AG20443 (cell line): ENCODE measurements around the gene TK2.
A peak's percentile ranks its signal among the peaks of the same experiment; 100 is the strongest.

Experiments used
- DNase-seq: peaks from one replicate; pipeline ENCODE4 v3.0.0; 2012; ENCODE audit warnings: low spot score, mixed read lengths

Gene TK2

DNA sequence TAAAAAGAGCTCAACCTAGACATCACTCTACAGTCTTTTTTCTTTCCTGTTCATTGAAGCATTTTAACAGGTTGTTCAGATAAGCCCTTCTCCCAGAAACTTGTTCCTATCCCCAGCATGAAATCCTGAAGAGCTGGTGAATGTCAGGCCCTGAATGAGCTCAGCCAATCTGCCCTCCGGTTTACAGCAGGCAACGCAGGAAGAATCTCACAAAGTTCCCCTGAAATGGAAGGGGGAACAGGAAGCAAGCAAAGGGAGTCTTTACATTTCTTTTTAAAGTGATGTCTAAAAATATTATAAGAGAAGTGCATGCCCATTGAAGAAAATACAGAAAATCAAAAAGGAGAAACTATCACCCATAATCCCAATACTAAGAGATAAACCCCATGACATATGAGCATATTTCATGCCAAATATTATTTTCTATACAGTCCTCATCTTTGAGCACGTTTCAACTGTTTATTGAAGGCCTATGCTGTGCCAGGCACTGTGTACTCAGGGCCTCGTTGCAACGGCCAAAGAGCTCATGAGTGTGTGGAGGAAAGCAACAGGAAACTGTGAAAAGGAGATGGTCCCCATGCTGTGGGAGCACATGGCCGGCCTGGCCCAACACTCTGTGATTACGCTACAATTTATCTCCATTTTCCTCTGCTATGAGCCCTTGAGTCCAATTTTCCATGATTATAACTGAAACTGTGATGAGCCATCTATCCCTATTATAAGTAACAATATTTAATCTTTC, 5.7 kb downstream of the TK2 start:
- no peak for DNase-seq

GRCh38 chr16:66543541-66543940, 6.4 kb downstream of the TK2 start:
- no peak for DNase-seq

DNA sequence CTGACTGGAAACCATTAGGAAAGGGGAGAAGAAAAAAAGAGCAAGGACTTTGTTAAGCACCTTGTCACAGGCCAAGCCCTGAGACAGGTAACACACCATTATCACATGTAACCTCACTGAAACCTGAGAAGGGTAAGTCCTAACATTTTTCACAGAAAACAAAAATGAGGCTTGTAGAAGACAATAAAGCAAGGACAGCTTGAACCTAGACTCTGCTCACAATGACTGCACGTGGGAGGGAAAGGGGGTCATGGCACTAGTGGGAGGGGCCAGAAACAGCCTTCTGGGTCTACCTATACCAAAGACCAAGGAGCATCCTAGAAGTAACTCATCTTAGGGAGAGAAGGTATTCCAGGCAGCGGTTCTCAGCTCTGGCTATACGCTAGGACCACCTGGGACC, 7.5 kb downstream of the TK2 start:
- no peak for DNase-seq

DNA sequence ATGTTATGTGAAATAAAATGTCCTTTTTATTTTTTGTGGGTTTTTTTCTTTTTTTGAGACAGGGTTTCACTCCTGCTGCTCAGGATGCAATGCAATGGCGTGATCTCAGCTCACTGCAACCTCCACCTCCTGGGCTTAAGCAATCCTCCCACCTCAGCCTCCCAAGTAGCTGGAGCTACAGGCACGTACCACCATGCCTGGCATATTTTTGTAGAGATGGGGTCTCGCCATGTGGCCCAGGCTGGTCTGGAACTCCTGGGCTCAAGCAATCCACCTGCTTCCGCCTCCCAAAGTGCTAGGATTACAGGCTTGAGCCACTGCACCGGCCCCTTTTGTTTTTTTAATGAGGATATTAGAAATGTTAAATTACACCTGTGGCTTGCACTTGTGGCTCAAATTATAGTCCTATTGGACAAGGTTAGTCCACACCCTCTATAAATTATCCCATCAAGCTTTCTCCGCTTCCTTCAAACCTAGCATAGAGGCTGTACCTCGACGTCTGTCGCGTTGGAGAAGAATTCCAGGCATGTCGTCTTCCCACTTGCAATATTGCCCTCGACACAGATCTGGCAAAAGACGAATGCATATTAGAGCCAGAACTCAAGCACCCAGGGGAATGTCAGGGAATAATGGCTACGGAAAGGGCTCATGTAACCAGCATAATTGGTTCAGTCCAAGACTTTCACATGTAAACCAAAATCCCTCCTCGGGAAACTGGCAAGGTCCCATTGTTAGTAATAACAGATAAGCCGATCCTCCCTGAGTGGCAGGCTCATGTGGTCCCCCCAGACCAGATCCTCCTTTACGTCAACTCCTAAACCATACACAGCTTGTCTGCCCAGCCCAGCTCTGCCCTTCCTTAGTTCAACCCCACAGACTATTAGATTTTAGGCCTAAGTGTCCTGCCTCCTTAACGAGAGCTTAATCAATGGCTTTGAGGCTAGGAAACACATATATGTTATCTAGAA, 8.2 kb downstream of the TK2 start:
- no peak for DNase-seq

DNA sequence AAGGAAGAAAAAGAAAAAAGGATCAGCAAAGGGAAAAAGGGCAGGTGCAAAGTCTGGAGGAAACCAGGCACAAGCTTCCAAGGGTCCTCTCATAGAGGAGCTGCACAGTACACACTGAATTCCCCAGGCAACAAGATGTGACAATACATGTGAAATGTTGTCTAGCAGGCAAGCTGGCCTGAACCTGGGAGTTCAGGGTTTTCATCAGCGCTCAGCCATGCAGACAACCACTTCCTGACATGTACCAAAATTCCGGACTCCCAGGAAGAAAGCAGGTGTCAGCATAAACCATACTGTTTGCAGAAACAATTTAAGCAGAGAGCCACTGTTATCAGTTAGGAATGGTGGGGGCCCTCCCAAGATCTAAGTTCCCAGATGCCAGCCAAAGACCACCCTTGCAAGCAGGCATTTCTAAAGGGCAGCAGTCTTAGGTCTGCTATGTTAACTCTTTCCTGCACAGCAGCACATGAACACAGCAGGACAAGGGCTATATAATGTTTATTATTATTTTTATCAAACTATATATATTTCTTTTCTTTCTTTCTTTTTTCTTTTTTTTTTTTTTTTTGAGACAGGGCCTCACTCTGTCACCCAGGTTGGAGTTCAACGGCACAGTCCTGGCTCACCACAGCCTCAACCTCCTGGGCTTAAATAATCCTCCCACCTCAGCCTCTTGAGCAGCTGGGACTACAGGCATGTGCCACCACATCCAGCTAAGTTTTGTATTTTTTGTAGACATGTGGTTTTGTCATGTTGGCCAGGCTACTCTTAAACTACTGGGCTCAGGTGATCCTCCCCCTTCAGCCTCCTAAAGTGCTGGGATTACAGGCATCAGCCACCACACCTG, 10.1 kb downstream of the TK2 start:
- DNase-seq: no peak

GRCh38 chr16:66538910-66539309, 11.0 kb downstream of the TK2 start:
- DNase-seq: no peak

DNA sequence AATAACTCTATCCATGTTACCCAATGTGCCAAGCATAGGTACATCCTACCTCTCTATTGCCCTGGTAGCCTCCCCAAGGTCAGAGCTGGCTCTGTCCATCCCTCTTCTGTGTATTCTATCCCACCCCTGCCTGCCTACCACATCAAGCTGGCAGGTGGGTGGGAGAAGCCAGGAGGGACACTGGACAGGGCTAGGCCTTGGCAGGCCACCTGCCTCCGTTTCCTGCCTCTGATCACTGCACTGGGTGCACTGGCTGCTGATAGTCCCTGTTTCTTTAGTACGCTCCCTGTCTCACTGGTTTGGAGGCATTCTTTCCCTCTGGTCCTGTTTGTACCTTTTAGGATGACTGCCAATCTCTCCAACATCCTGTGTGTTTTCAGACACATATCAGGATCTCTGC, 12.7 kb downstream of the TK2 start:
- no peak for DNase-seq

DNA sequence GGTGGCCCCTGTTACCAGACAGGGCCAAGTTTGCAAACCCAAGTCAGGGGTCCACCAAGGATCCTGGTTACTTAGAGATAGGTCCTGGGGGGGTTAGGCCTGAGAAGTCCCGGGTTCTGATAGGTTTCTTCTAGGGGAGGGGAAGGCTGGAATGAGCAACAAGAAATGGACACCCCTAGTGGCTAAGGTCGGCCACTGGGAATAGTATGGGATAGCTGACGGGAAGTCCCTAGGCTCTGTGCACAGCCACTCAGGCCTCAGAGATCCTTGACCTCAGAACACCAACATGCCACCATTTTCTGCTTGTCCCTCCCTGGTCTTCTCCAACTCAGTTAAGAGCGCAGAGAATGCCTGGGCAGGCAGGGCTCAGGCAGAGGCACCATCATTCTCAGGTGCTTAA, 13.4 kb downstream of the TK2 start:
- DNase-seq: no peak

- DNase-seq: no peak
Measured at GRCh38 chr16:66534376-66534799, 15.5 kb downstream of the TK2 start.

GRCh38 chr16:66529475-66529874, 20.4 kb downstream of the TK2 start:
- no peak for DNase-seq

DNA sequence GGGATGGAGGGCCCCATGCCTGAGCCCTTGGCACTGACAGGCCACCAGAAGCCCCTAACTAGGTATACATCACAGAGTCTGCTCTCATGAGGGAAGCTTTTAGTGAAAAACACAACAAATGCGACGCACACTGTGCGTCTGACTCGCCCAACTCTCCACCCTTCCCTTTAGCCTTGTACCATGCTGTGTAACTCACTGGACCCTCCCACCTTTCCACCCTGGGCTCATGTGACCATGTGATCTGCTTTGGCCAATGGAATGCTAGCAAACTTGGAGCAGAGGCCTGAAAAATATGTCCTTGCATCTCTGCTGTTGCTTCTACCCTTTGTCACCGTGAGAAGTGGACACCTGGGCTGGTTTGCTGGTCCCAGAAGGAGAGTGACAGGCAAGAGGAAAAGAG, 21.6 kb downstream of the TK2 start:
- no peak for DNase-seq

DNA sequence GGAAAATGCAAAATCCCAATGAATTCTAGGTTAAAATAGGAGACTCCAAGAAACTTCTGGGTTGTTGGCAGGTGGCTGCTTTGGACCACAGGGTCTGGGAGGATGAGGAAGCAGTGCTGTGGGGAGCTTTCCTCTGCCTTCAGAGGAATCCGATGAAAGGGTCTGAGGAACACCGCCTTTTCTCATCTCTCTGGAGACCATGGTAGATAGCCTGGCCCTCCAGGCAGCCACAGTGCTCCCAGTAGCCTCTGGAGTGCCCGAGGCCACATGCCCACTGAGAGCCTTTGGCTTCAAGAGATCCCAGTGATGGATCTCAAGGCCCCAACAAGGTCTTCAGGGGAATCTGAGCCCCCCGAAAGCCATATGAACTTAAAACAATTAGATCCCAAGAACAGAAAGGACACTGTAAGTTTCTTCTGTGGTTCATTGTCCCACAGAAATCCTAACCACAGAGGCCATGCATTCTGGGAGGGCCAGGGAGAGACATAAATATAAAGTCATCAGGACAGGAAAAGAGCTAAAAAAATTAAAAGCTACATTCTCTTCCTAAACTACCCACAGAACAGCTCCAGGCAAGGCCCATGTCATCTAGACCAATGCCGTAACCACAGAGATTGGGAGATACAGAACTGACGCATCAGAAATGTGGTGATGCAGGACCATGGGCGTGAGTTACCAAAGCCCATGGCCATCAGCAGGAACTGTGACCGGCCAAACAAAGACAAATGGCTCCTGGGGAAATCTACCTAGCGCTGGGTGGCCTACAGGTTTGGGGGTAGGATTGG, 24.3 kb downstream of the TK2 start:
- DNase-seq: peak; percentile 64

- no peak for DNase-seq
Measured at GRCh38 chr16:66524601-66525164, 25.2 kb downstream of the TK2 start.

DNA sequence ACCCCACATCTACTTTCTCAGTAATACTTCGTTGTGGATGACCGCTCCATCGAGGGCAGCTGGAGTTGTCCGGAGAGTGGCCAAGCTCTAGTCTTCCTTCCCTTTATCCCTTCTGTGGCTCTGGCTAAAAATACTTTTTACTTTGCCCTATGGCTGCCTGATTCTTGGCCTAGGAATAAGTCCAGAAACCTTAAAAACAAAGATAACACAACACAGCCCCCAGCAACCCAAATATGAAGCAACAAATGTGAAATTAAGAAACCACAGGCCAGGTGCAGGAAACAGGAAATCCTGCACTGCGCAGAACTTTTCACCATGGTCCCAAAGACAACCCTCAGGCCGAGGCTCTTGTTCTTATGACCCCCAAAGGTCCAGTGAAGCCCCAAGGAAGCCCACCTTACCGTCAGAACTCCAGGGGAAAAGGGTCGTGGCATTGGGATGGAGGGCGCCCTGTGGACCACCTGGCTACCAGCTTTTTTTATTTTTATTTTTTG, 26.0 kb downstream of the TK2 start:
- no peak for DNase-seq

- DNase-seq: no peak
Measured at GRCh38 chr16:66522816-66523590, 26.9 kb downstream of the TK2 start.

DNA sequence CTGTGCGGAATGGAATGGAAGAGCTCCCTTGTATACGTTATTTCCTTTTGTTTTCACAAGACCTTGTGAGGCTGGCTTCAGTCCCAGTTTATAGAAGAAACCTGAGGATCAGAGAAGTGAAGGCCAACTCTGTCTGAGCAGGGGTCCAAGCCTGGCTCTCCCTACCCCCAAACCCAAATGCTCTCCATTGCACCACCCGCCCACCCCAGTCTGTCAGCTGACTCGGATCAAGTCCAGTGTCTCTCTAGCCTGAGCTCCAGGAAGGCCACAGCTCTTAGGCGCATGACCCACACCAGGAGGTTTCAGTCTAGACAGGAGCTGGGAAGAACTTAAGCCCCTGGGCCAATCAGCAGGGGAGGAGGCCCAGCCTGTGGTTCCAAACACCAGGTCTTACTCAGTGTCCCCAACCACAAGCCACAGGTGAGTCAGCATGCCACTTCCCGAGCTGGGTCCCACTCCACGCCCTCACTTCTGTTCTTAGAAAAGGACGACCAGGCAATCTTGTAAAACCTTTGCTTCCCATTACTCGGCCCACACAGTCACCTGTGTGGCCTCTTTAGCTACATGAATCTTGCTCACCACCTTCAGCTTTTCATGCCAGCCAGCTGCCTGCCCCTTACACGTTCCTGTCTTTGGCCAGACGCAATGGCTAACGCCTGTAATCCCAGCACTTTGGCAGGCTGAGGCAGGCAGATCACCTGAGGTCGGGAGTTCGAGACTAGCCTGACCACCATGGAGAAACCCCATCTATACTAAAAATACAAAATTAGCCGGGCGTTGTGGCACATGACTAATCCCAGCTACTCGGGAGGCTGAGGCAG, 27.8 kb downstream of the TK2 start:
- peak; percentile 57 for DNase-seq

DNA sequence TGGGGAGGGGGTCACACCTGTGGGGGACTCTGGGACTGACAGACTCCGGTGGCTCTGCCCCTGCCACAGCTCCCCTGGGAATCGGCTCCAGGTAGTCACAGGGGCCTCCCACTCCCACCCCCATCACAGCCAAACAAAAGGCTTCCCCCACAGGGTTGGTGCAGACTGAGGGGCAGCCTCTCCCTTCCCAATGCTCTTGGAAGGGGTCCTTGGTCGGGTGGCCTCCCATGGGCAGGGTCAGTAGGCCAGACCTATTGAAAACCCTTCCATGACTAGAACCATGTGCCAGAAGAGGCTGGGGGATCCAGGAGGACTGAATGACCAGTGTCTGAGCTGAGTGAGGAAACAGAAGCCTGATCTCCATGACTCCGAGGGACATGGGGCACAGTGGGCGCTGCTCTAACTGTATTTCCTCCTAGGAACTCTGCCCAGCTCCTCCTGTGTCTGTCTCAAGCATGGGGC, 28.6 kb downstream of the TK2 start:
- no peak for DNase-seq

DNA sequence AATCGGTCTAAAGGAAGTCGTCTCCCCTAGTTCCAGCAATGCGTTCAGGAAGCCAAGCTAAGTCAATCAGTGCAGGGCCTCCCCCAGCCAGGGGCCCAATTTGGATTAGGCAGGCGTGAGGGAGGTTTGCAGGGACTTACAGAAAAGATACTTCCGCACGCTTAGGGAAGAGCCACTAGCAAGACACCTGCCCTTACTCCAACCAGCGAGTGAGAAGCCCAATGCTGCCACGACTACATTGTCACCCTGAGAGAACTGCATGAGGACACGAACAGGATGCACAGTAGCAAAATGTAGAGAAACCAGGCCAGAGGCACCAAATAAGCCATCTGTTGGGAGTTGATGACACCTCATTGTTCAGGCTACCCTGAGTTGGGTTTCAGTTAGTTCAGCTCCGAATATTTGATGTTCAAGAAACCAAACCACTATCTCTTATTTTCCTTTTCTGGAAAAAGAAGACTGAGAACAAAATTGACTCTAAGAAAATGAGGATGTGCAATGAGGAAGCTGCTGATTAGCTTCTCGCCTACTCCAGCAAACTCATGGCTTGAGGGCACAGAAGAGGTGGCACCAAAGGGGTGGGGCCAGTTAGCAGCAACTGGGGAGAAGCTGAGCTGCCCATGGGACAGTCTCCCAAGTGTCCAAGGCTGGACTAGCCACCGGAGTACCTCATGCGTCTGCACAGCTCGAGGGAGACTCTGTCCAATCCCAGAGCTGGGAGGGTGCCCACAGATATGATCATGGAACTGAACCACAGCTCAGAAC, 29.3 kb downstream of the TK2 start:
- no peak for DNase-seq
